Measurements from ENCODE around the gene TMEFF1. TPM values are rescaled to one million over a fixed set of nuclear protein-coding genes. Genes with fewer than 3 reads are reported as not detected.

Gene TMEFF1
- total RNA-seq, 1 experiment from 2014 or later = 3.3 TPM

DNA sequence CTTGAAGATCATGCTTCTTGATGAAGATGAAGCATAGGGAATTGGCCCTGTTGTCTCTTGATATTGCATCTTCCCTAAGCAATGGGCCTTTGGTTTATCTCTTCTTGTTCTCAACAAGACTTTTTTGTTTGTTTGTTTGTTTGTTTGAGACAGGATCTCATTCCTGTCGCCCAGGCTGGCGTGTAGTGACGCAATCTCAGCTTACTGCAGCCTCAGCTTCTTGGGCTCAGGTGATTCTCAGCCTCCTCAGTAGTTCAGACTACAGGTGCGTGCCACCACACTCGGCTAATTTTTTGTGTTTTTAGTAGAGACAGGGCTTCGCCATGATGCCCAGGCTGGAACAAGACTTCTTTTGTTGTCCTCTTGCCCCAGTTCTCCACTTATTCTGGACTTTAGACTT, 5.2 kb downstream of the TMEFF1 start:
- ChIA-PET RAD21 (ENCODE audit: low non-redundant PET in 1 of 2, low total read pairs in 2 of 2, uncharacterized antibody in 2 of 2, unreplicated experiment in 2 of 2) (no interaction called here), POLR2A (no interaction called here), CTCF (no interaction called here)
- Histone ChIP-seq H3K36me3 (ENCODE audit: control insufficient read depth in 1 of 2, insufficient read depth in 2 of 2, low read length in 2 of 2) (no peaks in the 10 kb centered on the region), H3K9me3 (ENCODE audit: control insufficient read depth in 1 of 2, insufficient read depth in 1 of 2, low read depth in 1 of 2, low read length in 2 of 2) (no peaks in the 10 kb centered on the region), H3K27me3 (ENCODE audit: insufficient read depth, low read length) (no peaks in the 10 kb centered on the region), H3K4me1 (ENCODE audit: control insufficient read depth in 1 of 2, insufficient read depth in 2 of 2, low read length in 2 of 2) (peaks cover 0 to 7% of the 10 kb centered on the region in 2 experiments; a peak in 1 of 4 replicates), H3K9ac (ENCODE audit: low read length) (no peak overlapping the region), H2AFZ (ENCODE audit: low read depth, low read length, poor library complexity, severe bottlenecking) (no peak overlapping the region), H3K4me2 (ENCODE audit: low read length) (no peak overlapping the region), H3K9me2 (ENCODE audit: insufficient read depth) (no peaks in the 10 kb centered on the region), H3K27ac (ENCODE audit: low read depth, low read length) (no peak overlapping the region), H3K79me2 (ENCODE audit: insufficient read depth, low read length) (no peaks in the 10 kb centered on the region), H4K20me1 (ENCODE audit: insufficient read depth) (no peaks in the 10 kb centered on the region), H3K4me3 (replicated peaks in 1 of 2; ENCODE audit: low read depth in 1 of 2, low read length in 2 of 2) (no peak overlapping the region)
- no peak for ATAC-seq
- no peak for DNase-seq (ENCODE audit: low read depth, low spot score)
- TF ChIP-seq CEBPB (IDR thresholded peaks at IDR 0.05; ENCODE audit: low read depth) = no peak
- no peak for TF ChIP-seq ZNF274 (IDR thresholded peaks at IDR 0.05; ENCODE audit: low read depth, low read length)
- no peak for TF ChIP-seq SIN3A (IDR thresholded peaks at IDR 0.05; ENCODE audit: low read depth)
- TF ChIP-seq, protein P1, sequence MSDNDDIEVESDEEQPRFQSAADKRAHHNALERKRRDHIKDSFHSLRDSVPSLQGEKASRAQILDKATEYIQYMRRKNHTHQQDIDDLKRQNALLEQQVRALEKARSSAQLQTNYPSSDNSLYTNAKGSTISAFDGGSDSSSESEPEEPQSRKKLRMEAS (IDR thresholded peaks at IDR 0.05) = no peak
- no peak for TF ChIP-seq SRF (IDR thresholded peaks at IDR 0.05; ENCODE audit: low read depth)
- no peak for TF ChIP-seq CBX3 (IDR thresholded peaks at IDR 0.05; ENCODE audit: low read depth)
- no peak for TF ChIP-seq SP1 (IDR thresholded peaks at IDR 0.05; ENCODE audit: low read depth)
- TF ChIP-seq EZH2 (IDR thresholded peaks at IDR 0.05) = no peak
- TF ChIP-seq, protein P2, sequence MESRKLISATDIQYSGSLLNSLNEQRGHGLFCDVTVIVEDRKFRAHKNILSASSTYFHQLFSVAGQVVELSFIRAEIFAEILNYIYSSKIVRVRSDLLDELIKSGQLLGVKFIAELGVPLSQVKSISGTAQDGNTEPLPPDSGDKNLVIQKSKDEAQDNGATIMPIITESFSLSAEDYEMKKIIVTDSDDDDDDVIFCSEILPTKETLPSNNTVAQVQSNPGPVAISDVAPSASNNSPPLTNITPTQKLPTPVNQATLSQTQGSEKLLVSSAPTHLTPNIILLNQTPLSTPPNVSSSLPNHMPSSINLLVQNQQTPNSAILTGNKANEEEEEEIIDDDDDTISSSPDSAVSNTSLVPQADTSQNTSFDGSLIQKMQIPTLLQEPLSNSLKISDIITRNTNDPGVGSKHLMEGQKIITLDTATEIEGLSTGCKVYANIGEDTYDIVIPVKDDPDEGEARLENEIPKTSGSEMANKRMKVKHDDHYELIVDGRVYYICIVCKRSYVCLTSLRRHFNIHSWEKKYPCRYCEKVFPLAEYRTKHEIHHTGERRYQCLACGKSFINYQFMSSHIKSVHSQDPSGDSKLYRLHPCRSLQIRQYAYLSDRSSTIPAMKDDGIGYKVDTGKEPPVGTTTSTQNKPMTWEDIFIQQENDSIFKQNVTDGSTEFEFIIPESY (IDR thresholded peaks at IDR 0.05; ENCODE audit: extremely low read depth, insufficient replicate concordance, low read length) = no peak
- TF ChIP-seq FOSL1 (IDR thresholded peaks at IDR 0.05; ENCODE audit: low read depth) = no peak
- TF ChIP-seq EGR1 (IDR thresholded peaks at IDR 0.05; ENCODE audit: low read depth) = no peak
- TF ChIP-seq EZH2phosphoT487 (IDR thresholded peaks at IDR 0.05; ENCODE audit: borderline replicate concordance) = no peak
- no peak for TF ChIP-seq POLR2AphosphoS5 (IDR thresholded peaks at IDR 0.05; ENCODE audit: low read depth, low read length)
- TF ChIP-seq YY1 (IDR thresholded peaks at IDR 0.05; ENCODE audit: extremely low read depth, insufficient replicate concordance, low read depth, low read length) = no peak
- intact Hi-C loops (cut with micrococcal nuclease) = no loop called here
- no TSS peak for BruUV-seq (replicated peaks)

Measured in HCT116 (cell line).